ENCODE measurements around the gene INTS6. TPM values are rescaled to one million over a fixed set of nuclear protein-coding genes. Genes with fewer than 3 reads are reported as not detected.

Gene INTS6
- total and polyA plus RNA-seq, 2 donors (not counting 1 experiment from before 2014, with no cell fraction given) = 15.4 to 74.7 TPM

- Histone ChIP-seq H3K27me3 (replicated peaks in 1 of 4; ENCODE audit: control extremely low read depth in 1 of 4, control insufficient read depth in 3 of 4, insufficient read depth in 4 of 4, low read length in 3 of 4) (no peaks in the 10 kb centered on the region), H3K79me2 (ENCODE audit: control insufficient read depth, insufficient read depth, low read length) (no peaks in the 10 kb centered on the region), H3K9ac (ENCODE audit: low read length) (no peak overlapping the region), H3K4me2 (replicated peaks; ENCODE audit: low read depth, low read length, poor library complexity, severe bottlenecking) (no peak overlapping the region), H3K4me1 (ENCODE audit: control insufficient read depth in 2 of 2, insufficient read depth in 2 of 2, low read length in 2 of 2) (no peaks in the 10 kb centered on the region), H3K9me3 (ENCODE audit: control extremely low read depth in 1 of 3, control insufficient read depth in 2 of 3, insufficient read depth in 1 of 3, low read length in 2 of 3) (no peaks in the 10 kb centered on the region), H4K20me1 (ENCODE audit: control insufficient read depth, insufficient read depth, low read length, poor library complexity, severe bottlenecking) (no peaks in the 10 kb centered on the region), H3K36me3 (replicated peaks in 1 of 2; ENCODE audit: control extremely low read depth in 1 of 2, control insufficient read depth in 1 of 2, extremely low read depth in 1 of 2, insufficient read depth in 2 of 2, low read length in 1 of 2) (no peaks in the 10 kb centered on the region), H3K4me3 (ENCODE audit: control extremely low read depth in 1 of 5, extremely low read depth in 1 of 5, insufficient read depth in 1 of 5, low read depth in 2 of 5, low read length in 4 of 5) (no peak overlapping the region), H2AFZ (ENCODE audit: insufficient read depth, low read depth, low read length, poor library complexity, severe bottlenecking) (no peak overlapping the region), H3K27ac (ENCODE audit: low read length in 2 of 2) (no peak overlapping the region)
- ChIA-PET POLR2A (no interaction called here), CTCF (no interaction called here)
- TF ChIP-seq EZH2 (IDR thresholded peaks at IDR 0.05; ENCODE audit: borderline replicate concordance, insufficient read depth, low read depth, low read length, poor library complexity, severe bottlenecking) (no peak), CTCF (IDR thresholded peaks at IDR 0.05) (no peak)
- no CpG with 5 or more reads among the region's 1 CpG for WGBS (ENCODE audit: insufficient coverage)
- Mint-ChIP-seq H3K4me1 (no peaks in the 10 kb centered on the region), H3K27ac (no peak overlapping the region), H3K4me3 (no peak overlapping the region), H3K27me3 (peaks cover 15% of the 10 kb centered on the region), H3K9me3 (ENCODE audit: insufficient read depth) (no peaks in the 10 kb centered on the region)
- intact Hi-C loops (cut with micrococcal nuclease) = no loop called here
- no peak for ATAC-seq (ENCODE audit: low read depth)
- no peak for DNase-seq
These were observed 139.2 kb downstream of the INTS6 start for GRCh38 chr13:51313619-51314018.

DNA sequence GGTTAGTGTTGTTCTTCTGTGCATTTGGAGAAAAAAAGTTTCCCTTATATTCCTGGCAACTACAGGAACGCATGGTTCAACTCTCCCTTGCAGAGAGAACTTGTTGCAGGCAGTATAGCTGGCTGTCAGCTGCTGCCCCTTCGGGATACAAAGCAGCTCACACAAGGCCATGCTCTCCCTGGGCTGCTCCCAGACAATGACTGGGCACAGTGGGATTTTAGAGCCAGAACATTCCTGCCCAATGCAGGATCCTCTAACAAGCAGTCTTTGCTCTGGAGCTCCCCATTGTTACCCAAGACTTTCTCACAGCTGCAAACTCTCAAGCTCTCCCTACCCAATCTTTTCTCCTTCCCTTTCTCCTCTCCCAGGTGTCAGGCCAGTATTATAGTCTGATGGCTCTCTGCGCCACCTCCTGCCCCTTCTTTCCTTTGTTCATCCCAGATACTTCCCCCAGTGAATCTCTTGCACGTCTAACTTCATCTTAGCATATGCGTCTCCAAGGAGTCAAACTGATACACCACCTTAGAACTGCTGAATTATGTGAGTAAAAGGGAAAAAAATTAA is 140.8 kb downstream of the INTS6 start:
- H3K36me3 ChIP-seq (replicated peaks in 1 of 2; ENCODE audit: control extremely low read depth in 1 of 2, control insufficient read depth in 1 of 2, extremely low read depth in 1 of 2, insufficient read depth in 2 of 2, low read length in 1 of 2) = no peaks in the 10 kb centered on the region
- no peak overlapping the region for H3K4me3 ChIP-seq (ENCODE audit: control extremely low read depth in 1 of 5, extremely low read depth in 1 of 5, insufficient read depth in 1 of 5, low read depth in 2 of 5, low read length in 4 of 5)
- no peak overlapping the region for H2AFZ ChIP-seq (ENCODE audit: insufficient read depth, low read depth, low read length, poor library complexity, severe bottlenecking)
- DNase-seq (no peak), ATAC-seq (ENCODE audit: low read depth) (no peak)
- no peaks in the 10 kb centered on the region for H3K9me3 ChIP-seq (ENCODE audit: control extremely low read depth in 1 of 3, control insufficient read depth in 2 of 3, insufficient read depth in 1 of 3, low read length in 2 of 3)
- H3K27ac ChIP-seq (ENCODE audit: low read length in 2 of 2) = no peak overlapping the region
- no peaks in the 10 kb centered on the region for H3K27me3 ChIP-seq (replicated peaks in 1 of 4; ENCODE audit: control extremely low read depth in 1 of 4, control insufficient read depth in 3 of 4, insufficient read depth in 4 of 4, low read length in 3 of 4)
- Mint-ChIP-seq H3K9me3 (ENCODE audit: insufficient read depth) (no peaks in the 10 kb centered on the region), H3K4me3 (no peak overlapping the region), H3K27ac (no peak overlapping the region), H3K4me1 (no peaks in the 10 kb centered on the region), H3K27me3 (peaks cover 19% of the 10 kb centered on the region)
- intact Hi-C loops (cut with micrococcal nuclease) = no loop called here
- CTCF ChIA-PET = interaction anchor here (1.2 kb wide), 1 partner anchor 26 kb away, joined by 5 read pairs; no protein-coding TSS in a partner anchor
- no peak overlapping the region for H3K9ac ChIP-seq (ENCODE audit: low read length)
- TF ChIP-seq CTCF (IDR thresholded peaks at IDR 0.05) = no peak
- no peak for TF ChIP-seq EZH2 (IDR thresholded peaks at IDR 0.05; ENCODE audit: borderline replicate concordance, insufficient read depth, low read depth, low read length, poor library complexity, severe bottlenecking)
- WGBS (ENCODE audit: insufficient coverage) = 86% methylated on average over 2 of the region's 5 CpGs
- H4K20me1 ChIP-seq (ENCODE audit: control insufficient read depth, insufficient read depth, low read length, poor library complexity, severe bottlenecking) = no peaks in the 10 kb centered on the region
- H3K4me1 ChIP-seq (ENCODE audit: control insufficient read depth in 2 of 2, insufficient read depth in 2 of 2, low read length in 2 of 2) = no peaks in the 10 kb centered on the region
- POLR2A ChIA-PET = no interaction called here
- H3K4me2 ChIP-seq (replicated peaks; ENCODE audit: low read depth, low read length, poor library complexity, severe bottlenecking) = no peak overlapping the region
- no peaks in the 10 kb centered on the region for H3K79me2 ChIP-seq (ENCODE audit: control insufficient read depth, insufficient read depth, low read length)

Small RNA genes lying within 50 kb of the gene (small RNA-seq; reads per million reads assigned to genes)
- gene MIR5693 (ENCODE audit: insufficient read length, low read depth, low replicate concordance) (not detected), gene RN7SL320P (ENCODE audit: insufficient read length, low read depth, low replicate concordance) (not detected), gene SNRPGP11 (ENCODE audit: insufficient read length, low read depth, low replicate concordance) (not detected)

Other genes starting within 250 kb of the INTS6 start
- 0.15 and 0.39 TPM in 2 replicates for gene FAM124A, start 230.6 kb downstream of the INTS6 start, total RNA-seq
- gene FAM124A, start 230.6 kb downstream of the INTS6 start, polyA plus RNA-seq = 0.07 and 0.09 TPM in 2 replicates
- gene SERPINE3, start 113.3 kb downstream of the INTS6 start, total RNA-seq = not detected in 2 replicates
- gene SERPINE3, start 113.3 kb downstream of the INTS6 start, polyA plus RNA-seq = not detected in 2 replicates
- 46.1 and 47.7 TPM in 2 replicates for gene WDFY2, start 131.4 kb upstream of the INTS6 start, total RNA-seq
- gene WDFY2, start 131.4 kb upstream of the INTS6 start, polyA plus RNA-seq = 12.4 and 15.4 TPM in 2 replicates

All from B cell (primary cell).